HG02678 (cell line): ENCODE results near the gene KIF17.

ENCODE experiments used
- ATAC-seq: cut with Tn5 transposase; IDR thresholded peaks from one replicate; pipeline ENCODE4 v1.9.1; 2021; ENCODE audit warnings: mild to moderate bottlenecking, moderate library complexity; ENCODE audit not compliant: unreplicated experiment

KIF17 gene

GRCh38 chr1:20711285-20712214 lies 6.3 kb downstream of the KIF17 start:
- ATAC-seq, result no peak

GRCh38 chr1:20710469-20711284 lies 7.1 kb downstream of the KIF17 start:
- no peak for ATAC-seq

- ATAC-seq, result no peak
Measured at GRCh38 chr1:20709868-20710267, 7.9 kb downstream of the KIF17 start.

GRCh38 chr1:20708891-20709290 lies 8.9 kb downstream of the KIF17 start:
- ATAC-seq, result no peak

GRCh38 chr1:20708057-20708456 lies 9.8 kb downstream of the KIF17 start:
- no peak for ATAC-seq

GRCh38 chr1:20706841-20707240 lies 11.0 kb downstream of the KIF17 start:
- ATAC-seq, result no peak

GRCh38 chr1:20705203-20705755 lies 12.5 kb downstream of the KIF17 start:
- ATAC-seq, result no peak

GRCh38 chr1:20704390-20705202 lies 13.2 kb downstream of the KIF17 start:
- ATAC-seq, result no peak

- no peak for ATAC-seq
Measured at GRCh38 chr1:20703124-20703756, 14.6 kb downstream of the KIF17 start.

GRCh38 chr1:20702416-20702815 lies 15.4 kb downstream of the KIF17 start:
- ATAC-seq, result no peak

GRCh38 chr1:20701847-20702246 lies 16.0 kb downstream of the KIF17 start:
- no peak for ATAC-seq

GRCh38 chr1:20701446-20701845 lies 16.4 kb downstream of the KIF17 start:
- ATAC-seq, result no peak

GRCh38 chr1:20700636-20701215 lies 17.1 kb downstream of the KIF17 start:
- ATAC-seq, result no peak

GRCh38 chr1:20699558-20699957 lies 18.2 kb downstream of the KIF17 start:
- no peak for ATAC-seq

GRCh38 chr1:20698195-20698910 lies 19.5 kb downstream of the KIF17 start:
- no peak for ATAC-seq

- no peak for ATAC-seq
Measured at GRCh38 chr1:20697563-20697962, 20.2 kb downstream of the KIF17 start.

- ATAC-seq, result peak; percentile 71
Measured at GRCh38 chr1:20696397-20697333, 21.1 kb downstream of the KIF17 start.

GRCh38 chr1:20695515-20695914 lies 22.3 kb downstream of the KIF17 start:
- no peak for ATAC-seq
